ENCODE results near the gene HSPG2. TPM values are rescaled to one million over a fixed set of nuclear protein-coding genes. Genes with fewer than 3 reads are reported as not detected.
"Not testable (repeated sequence)": the region's sequence is repeated elsewhere in the genome, so short reads cannot be mapped to it uniquely, and the experiment has no call there.

Gene HSPG2
- total RNA-seq, 1 donor from 2014 or later: 257 TPM

DNA sequence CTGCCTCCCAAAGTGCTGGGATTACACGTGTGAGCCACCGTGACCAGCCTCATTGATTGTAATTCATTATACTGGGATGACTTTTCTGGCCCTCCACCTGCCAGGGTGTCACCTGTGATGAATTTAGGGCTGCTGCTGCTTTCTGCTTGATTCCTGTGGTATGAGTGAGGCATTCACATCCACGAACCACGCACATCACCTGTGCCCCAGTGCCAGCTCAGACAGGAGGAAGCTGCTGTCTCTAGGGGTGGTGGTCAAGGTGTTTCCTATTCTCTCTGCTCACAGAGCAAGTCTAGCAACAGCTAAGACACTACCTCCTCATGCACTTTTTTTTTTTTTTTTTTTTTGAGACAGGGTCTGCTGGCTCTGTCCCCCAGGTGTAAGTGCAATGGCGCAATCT, 137.4 kb downstream of the HSPG2 start:
- DNase-seq: no peak
- TF ChIP-seq, protein P1, sequence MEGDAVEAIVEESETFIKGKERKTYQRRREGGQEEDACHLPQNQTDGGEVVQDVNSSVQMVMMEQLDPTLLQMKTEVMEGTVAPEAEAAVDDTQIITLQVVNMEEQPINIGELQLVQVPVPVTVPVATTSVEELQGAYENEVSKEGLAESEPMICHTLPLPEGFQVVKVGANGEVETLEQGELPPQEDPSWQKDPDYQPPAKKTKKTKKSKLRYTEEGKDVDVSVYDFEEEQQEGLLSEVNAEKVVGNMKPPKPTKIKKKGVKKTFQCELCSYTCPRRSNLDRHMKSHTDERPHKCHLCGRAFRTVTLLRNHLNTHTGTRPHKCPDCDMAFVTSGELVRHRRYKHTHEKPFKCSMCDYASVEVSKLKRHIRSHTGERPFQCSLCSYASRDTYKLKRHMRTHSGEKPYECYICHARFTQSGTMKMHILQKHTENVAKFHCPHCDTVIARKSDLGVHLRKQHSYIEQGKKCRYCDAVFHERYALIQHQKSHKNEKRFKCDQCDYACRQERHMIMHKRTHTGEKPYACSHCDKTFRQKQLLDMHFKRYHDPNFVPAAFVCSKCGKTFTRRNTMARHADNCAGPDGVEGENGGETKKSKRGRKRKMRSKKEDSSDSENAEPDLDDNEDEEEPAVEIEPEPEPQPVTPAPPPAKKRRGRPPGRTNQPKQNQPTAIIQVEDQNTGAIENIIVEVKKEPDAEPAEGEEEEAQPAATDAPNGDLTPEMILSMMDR (IDR thresholded peaks at IDR 0.05; ENCODE audit: borderline replicate concordance): no peak
- H3K27ac ChIP-seq (replicated peaks): no peak overlapping the region

GRCh38 chr1:21795075-21795474, 142.0 kb downstream of the HSPG2 start:
- TF ChIP-seq, protein P1 (IDR thresholded peaks at IDR 0.05; ENCODE audit: borderline replicate concordance): no peak
- H3K9me3 ChIP-seq (replicated peaks): peaks cover 13% of the 10 kb centered on the region
- intact Hi-C loops (cut with micrococcal nuclease): no loop called here

More for the DNA sequence above, 137.4 kb downstream of the HSPG2 start:
- H3K4me3 ChIP-seq: no peak overlapping the region
- no peaks in the 10 kb centered on the region for H3K27me3 ChIP-seq (ENCODE audit: low read depth)
- H3K4me1 ChIP-seq: no peaks in the 10 kb centered on the region
- H3K36me3 ChIP-seq: no peaks in the 10 kb centered on the region
- peaks cover 8% of the 10 kb centered on the region for H3K9me3 ChIP-seq (replicated peaks)
- intact Hi-C loops (cut with micrococcal nuclease): no loop called here

DNA sequence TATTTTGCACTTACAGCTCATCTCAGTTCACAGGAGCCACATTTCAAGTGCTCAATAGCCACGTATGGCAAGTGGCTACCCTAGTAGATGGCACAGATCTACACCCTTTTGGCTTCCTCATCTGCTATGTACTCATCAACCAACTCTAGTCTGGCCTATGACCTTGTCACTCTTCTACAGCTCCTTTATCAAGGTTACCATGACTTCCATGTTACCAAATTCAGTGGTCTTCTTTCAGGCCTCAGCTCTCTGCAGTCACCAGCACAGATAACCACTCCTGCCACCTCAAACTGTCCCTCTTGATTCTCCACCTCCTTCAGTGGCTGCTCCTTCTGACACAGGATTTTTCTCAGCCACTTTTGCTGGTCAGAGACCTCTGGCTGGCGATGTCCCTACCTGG, 142.5 kb downstream of the HSPG2 start:
- TF ChIP-seq, protein P1 (IDR thresholded peaks at IDR 0.05; ENCODE audit: borderline replicate concordance): no peak
- Histone ChIP-seq H3K36me3 (no peaks in the 10 kb centered on the region), H3K4me1 (no peaks in the 10 kb centered on the region), H3K9me3 (replicated peaks) (peaks cover 13% of the 10 kb centered on the region), H3K27me3 (ENCODE audit: low read depth) (no peaks in the 10 kb centered on the region), H3K4me3 (no peak overlapping the region), H3K27ac (replicated peaks) (no peak overlapping the region)
- intact Hi-C loops (cut with micrococcal nuclease): no loop called here
- DNase-seq: no peak

More at GRCh38 chr1:21795075-21795474, 142.0 kb downstream of the HSPG2 start:
- Histone ChIP-seq H3K36me3 (no peaks in the 10 kb centered on the region), H3K4me1 (no peaks in the 10 kb centered on the region), H3K27ac (replicated peaks) (no peak overlapping the region), H3K27me3 (ENCODE audit: low read depth) (no peaks in the 10 kb centered on the region), H3K4me3 (no peak overlapping the region)
- DNase-seq: no peak

DNA sequence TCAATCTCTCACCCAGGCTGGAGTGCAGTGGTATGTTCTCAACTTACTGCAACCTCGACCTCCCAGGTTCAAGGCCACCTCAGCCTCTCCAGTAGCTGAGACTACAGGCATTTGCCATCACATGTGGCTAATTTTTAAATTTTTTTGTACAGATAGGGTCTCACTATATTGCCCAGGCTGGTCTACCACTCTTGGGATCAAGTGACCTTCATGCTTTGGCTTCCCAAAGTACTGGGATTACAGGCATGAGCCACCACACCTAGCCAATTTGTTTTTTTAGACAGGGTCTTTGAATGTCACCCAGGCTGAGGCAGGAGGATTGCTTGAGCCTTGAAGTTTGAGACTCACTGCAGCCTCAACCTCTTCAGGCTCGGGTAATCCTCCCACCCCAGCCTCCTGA, 144.0 kb downstream of the HSPG2 start:
- Histone ChIP-seq H3K27ac (replicated peaks) (no peak overlapping the region), H3K4me3 (no peak overlapping the region), H3K9me3 (replicated peaks) (peaks cover 13% of the 10 kb centered on the region), H3K4me1 (no peaks in the 10 kb centered on the region), H3K27me3 (ENCODE audit: low read depth) (no peaks in the 10 kb centered on the region), H3K36me3 (no peaks in the 10 kb centered on the region)
- DNase-seq: no peak
- TF ChIP-seq, protein P1 (IDR thresholded peaks at IDR 0.05; ENCODE audit: borderline replicate concordance): no peak
- intact Hi-C loops (cut with micrococcal nuclease): no loop called here

GRCh38 chr1:21786640-21787039, 150.5 kb downstream of the HSPG2 start:
- no peak overlapping the region for H3K27ac ChIP-seq (replicated peaks)
- peaks cover 17% of the 10 kb centered on the region for H3K4me1 ChIP-seq
- H3K4me3 ChIP-seq: no peak overlapping the region
- TF ChIP-seq, protein P1 (IDR thresholded peaks at IDR 0.05; ENCODE audit: borderline replicate concordance): no peak
- intact Hi-C loops (cut with micrococcal nuclease): no loop called here
- H3K9me3 ChIP-seq (replicated peaks): no peaks in the 10 kb centered on the region
- DNase-seq: no peak
- no peaks in the 10 kb centered on the region for H3K36me3 ChIP-seq
- no peaks in the 10 kb centered on the region for H3K27me3 ChIP-seq (ENCODE audit: low read depth)

DNA sequence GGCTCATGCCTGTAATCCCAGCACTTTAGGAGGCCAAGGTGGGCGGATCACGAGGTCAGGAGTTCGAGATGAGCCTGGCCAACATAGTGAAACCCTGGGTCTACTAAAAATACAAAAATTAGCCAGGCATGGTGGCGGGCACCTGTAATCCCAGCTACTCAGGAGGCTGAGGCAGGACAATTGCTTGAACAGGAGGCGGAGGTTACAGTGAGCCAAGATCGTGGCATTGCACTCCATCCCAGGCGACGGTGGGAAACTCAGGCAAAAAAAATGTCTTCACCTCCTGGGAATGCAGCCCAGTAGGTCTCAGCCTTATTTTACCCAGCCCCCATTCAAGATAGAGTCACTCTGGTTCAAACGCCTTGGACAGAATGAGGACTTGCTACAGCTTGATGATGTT, 151.3 kb downstream of the HSPG2 start:
- H3K36me3 ChIP-seq; intact Hi-C loops (cut with micrococcal nuclease); H3K4me3 ChIP-seq; H3K9me3 ChIP-seq (replicated peaks); DNase-seq; H3K27me3 ChIP-seq (ENCODE audit: low read depth); H3K27ac ChIP-seq (replicated peaks): not testable (repeated sequence)
- H3K4me1 ChIP-seq: peaks cover 26% of the 10 kb centered on the region

Measured in left ventricle myocardium inferior (tissue), 1 donor.